Skeletal muscle tissue (tissue), 1 donor: ENCODE results near the gene TMEM39A. TPM values are rescaled to one million over a fixed set of nuclear protein-coding genes. Genes with fewer than 3 reads are reported as not detected.

ENCODE experiments used
- total RNA-seq: library from RNA; depleted of rRNA; stranded (reverse); fragments of >200 nt; gene quantifications from one replicate; pipeline ENCODE4 v1.2.3, GENCODE V29; 2014

TMEM39A gene
- total RNA-seq, 1 donor from 2014 or later = 45.9 TPM

Other genes starting within 250 kb of the TMEM39A start
- gene B4GALT4, start 222.7 kb downstream of the TMEM39A start, total RNA-seq = 7.8 TPM
- 9.4 TPM for gene ARHGAP31, start 169.2 kb downstream of the TMEM39A start, total RNA-seq
- 6.8 TPM for gene POGLUT1, start 5.3 kb upstream of the TMEM39A start, total RNA-seq
- 33.9 TPM for gene TIMMDC1, start 34.9 kb upstream of the TMEM39A start, total RNA-seq
- 1.0 TPM for gene CD80, start 96.0 kb upstream of the TMEM39A start, total RNA-seq
- 5.2 TPM for gene ADPRH, start 115.9 kb upstream of the TMEM39A start, total RNA-seq
- gene PLA1A, start 134.3 kb upstream of the TMEM39A start, total RNA-seq = not detected
- 13.6 TPM for gene POPDC2, start 197.0 kb upstream of the TMEM39A start, total RNA-seq
- 24.5 TPM for gene COX17, start 213.8 kb upstream of the TMEM39A start, total RNA-seq
- gene CFAP91, start 239.4 kb upstream of the TMEM39A start, total RNA-seq = under 0.01 TPM